K562 (cell line): ENCODE results near the gene ZNF785. TPM values are rescaled to one million over a fixed set of nuclear protein-coding genes. Genes with fewer than 3 reads are reported as not detected.

ENCODE experiments used
- ATAC-seq: fragments of 200-7000 bp; cut with Tn5 transposase; 3 replicates; pipeline ENCODE4 v1.9.1; 2020; ENCODE audit warnings: moderate library complexity
- BruUV-seq: library from RNA; stranded (reverse); fragments of 400-500 nt; replicated peaks from 2 replicates; lab custom pipeline; 2021; lab: Mats Ljungman, UMichigan
- CTCF ChIA-PET: fragments of 300-600 bp; formaldehyde crosslinking; extraction: SDS; loops from one replicate; lab custom pipeline; 2021; ENCODE audit warnings: low intra/inter-chr PET ratio; lab: Yijun Ruan, JAX
- POLR2A ChIA-PET: fragments of 300-600, 350-650 bp; sonication (Branson Sonifier 250); formaldehyde crosslinking; extraction: SDS; loops from one replicate; lab custom pipeline; 2021; ENCODE audit warnings: antibody characterized with exemption, inconsistent platforms; lab: Yijun Ruan, JAX
- DNase-seq, 4 experiments: peaks; one replicate each; pipeline versions ENCODE4 v3.0.0 to v3.0.0-alpha.2; 2011 to 2018; ENCODE audit warnings: low spot score in 3 of 4, mixed read lengths in 3 of 4; ENCODE audit errors: extremely low read depth in 1 of 4
- FAIRE-seq: peaks from 2 replicates; lab custom pipeline; 2011; peaks lifted over from hg19 to GRCh38; lab: Jason Lieb, UNC
- H2AFZ ChIP-seq: 2 replicates; pipeline ENCODE4 v1.6.0; 2011; ENCODE audit warnings: low read depth, low read length, control low read depth, inconsistent platforms
- H3K27ac ChIP-seq: fragments of 200-600 bp; 3 replicates; pipeline ENCODE4 v1.8.0; 2011; ENCODE audit warnings: low read depth, mild to moderate bottlenecking, control low read depth, inconsistent platforms, low read length, moderate library complexity, mixed read lengths; ENCODE audit errors: extremely low read depth
- H3K27me3 ChIP-seq, 2 experiments: fragments of 300-600 bp in 1 of 2; 2 replicates in 1 of 2; 3 replicates in 1 of 2; pipeline versions ENCODE4 v1.6.0 to v1.8.0; 2011; ENCODE audit warnings: inconsistent platforms in 2 of 2, low read length in 2 of 2, mild to moderate bottlenecking in 1 of 2, mixed read lengths in 1 of 2, moderate library complexity in 1 of 2; ENCODE audit not compliant: control insufficient read depth in 2 of 2, insufficient read depth in 2 of 2
- H3K36me3 ChIP-seq: fragments of 300-600 bp; 3 replicates; pipeline ENCODE4 v1.8.0; 2011; ENCODE audit warnings: mild to moderate bottlenecking, low read length, inconsistent platforms; ENCODE audit not compliant: control insufficient read depth, insufficient read depth
- H3K4me1 ChIP-seq, 2 experiments: fragments of 200-600 bp in 1 of 2; replicated peaks in 1 of 2; 2 replicates in 1 of 2; 3 replicates in 1 of 2; pipeline versions ENCODE4 v1.5.1 to v1.8.0; 2011; ENCODE audit warnings: inconsistent platforms in 2 of 2, low read length in 2 of 2, mild to moderate bottlenecking in 1 of 2, mixed read lengths in 1 of 2, moderate library complexity in 1 of 2; ENCODE audit not compliant: control insufficient read depth in 2 of 2, insufficient read depth in 2 of 2
- H3K4me2 ChIP-seq: 2 replicates; pipeline ENCODE4 v1.6.1; 2011; ENCODE audit warnings: low read length, control low read depth, inconsistent platforms, mixed read lengths; ENCODE audit not compliant: insufficient read depth
- H3K4me3 ChIP-seq: fragments of 200-600 bp; sonication (generic), shearing (Covaris generic); 2 replicates; pipeline ENCODE4 v1.5.1; 2016; ENCODE audit warnings: control low read depth, inconsistent platforms
- H3K79me2 ChIP-seq: fragments of 200-600 bp; 3 replicates; pipeline ENCODE4 v1.8.0; 2011; ENCODE audit warnings: low read length, inconsistent platforms; ENCODE audit not compliant: control insufficient read depth, insufficient read depth
- H3K9ac ChIP-seq, 2 experiments: 2 replicates each; pipeline versions ENCODE4 v1.6.0 to v1.6.1; 2011; ENCODE audit warnings: low read depth in 2 of 2, low read length in 2 of 2, control low read depth in 1 of 2, inconsistent platforms in 1 of 2, mild to moderate bottlenecking in 1 of 2, mixed read lengths in 1 of 2; ENCODE audit not compliant: insufficient read depth in 1 of 2
- H3K9me1 ChIP-seq: one replicate; pipeline ENCODE4 v1.6.0; 2011; ENCODE audit warnings: inconsistent platforms, mild to moderate bottlenecking, low read length, moderate library complexity; ENCODE audit not compliant: control insufficient read depth, insufficient read depth
- H3K9me3 ChIP-seq: replicated peaks from 2 replicates; pipeline ENCODE4 v1.5.1; 2011; ENCODE audit warnings: low read depth, low read length, inconsistent platforms; ENCODE audit not compliant: control insufficient read depth, insufficient read depth
- H4K20me1 ChIP-seq: replicated peaks from 2 replicates; pipeline ENCODE4 v1.6.1; 2011; ENCODE audit warnings: low read length, inconsistent platforms, mixed read lengths; ENCODE audit not compliant: control insufficient read depth, insufficient read depth
- BRCA1 ChIP-seq, 2 experiments: fragments of 450-650 bp in 1 of 2; sonication (generic) in 1 of 2; formaldehyde crosslinking in 1 of 2; IDR thresholded peaks; 2 replicates each; pipeline versions ENCODE4 v1.5.0 to v1.6.1; 2017 to 2020; ENCODE audit warnings: mild to moderate bottlenecking in 1 of 2, missing genetic modification reagents in 1 of 2
- CREB3 ChIP-seq: fragments of 450-650 bp; conservative IDR thresholded peaks from 2 replicates; pipeline ENCODE4 v1.6.1; 2016; ENCODE audit warnings: missing genetic modification characterization, low read depth, mild to moderate bottlenecking, missing compliant biosample characterization, moderate library complexity
- ESRRA ChIP-seq: fragments of 450-650 bp; IDR thresholded peaks from 2 replicates; pipeline ENCODE4 v1.6.1; 2014; ENCODE audit warnings: low read depth, mild to moderate bottlenecking, moderate library complexity, borderline replicate concordance
- KDM4B ChIP-seq, 2 experiments: fragments of 450-650 bp in 1 of 2; sonication (generic) in 1 of 2; IDR thresholded peaks; 2 replicates each; pipeline ENCODE4 v1.6.1; 2016 to 2017; ENCODE audit warnings: borderline replicate concordance in 2 of 2, antibody characterized with exemption in 1 of 2, low read depth in 1 of 2, mild to moderate bottlenecking in 1 of 2
- NFE2 ChIP-seq: IDR thresholded peaks from 2 replicates; pipeline ENCODE4 v1.6.1; 2014; ENCODE audit warnings: antibody characterized with exemption, low read depth
- POLR2G ChIP-seq: fragments of 200-400 bp; formaldehyde crosslinking; IDR thresholded peaks from 2 replicates; pipeline ENCODE4 v1.6.1; 2017; ENCODE audit warnings: low read depth, mild to moderate bottlenecking, antibody characterized with exemption, low read length, moderate library complexity
- RAD51 ChIP-seq: fragments of 450-650 bp; IDR thresholded peaks from 2 replicates; pipeline ENCODE4 v1.7.1; 2016; ENCODE audit warnings: low read depth, mild to moderate bottlenecking, borderline replicate concordance
- RBFOX2 ChIP-seq: fragments of 200-400 bp; formaldehyde crosslinking; IDR thresholded peaks from 2 replicates; pipeline ENCODE4 v1.6.1; 2017; ENCODE audit warnings: low read depth, mild to moderate bottlenecking, low read length, moderate library complexity
- SAFB ChIP-seq: fragments of 200-400 bp; formaldehyde crosslinking; IDR thresholded peaks from 2 replicates; pipeline ENCODE4 v1.6.1; 2017; ENCODE audit warnings: low read depth, low read length, borderline replicate concordance
- TFAP4 ChIP-seq: sonication (generic); formaldehyde crosslinking; IDR thresholded peaks from 2 replicates; pipeline ENCODE4 v1.8.0; 2022; ENCODE audit warnings: missing genetic modification reagents, mild to moderate bottlenecking, moderate library complexity, borderline replicate concordance
- ZBED1 ChIP-seq: IDR thresholded peaks from 2 replicates; pipeline ENCODE4 v1.6.1; 2014
- ZBTB33 ChIP-seq: sonication (generic); formaldehyde crosslinking; IDR thresholded peaks from 2 replicates; pipeline ENCODE4 v1.8.1; 2023; ENCODE audit warnings: mild to moderate bottlenecking, missing genetic modification reagents
- ZBTB7A ChIP-seq: IDR thresholded peaks from 2 replicates; pipeline ENCODE4 v1.6.1; 2011; ENCODE audit warnings: low read depth, mild to moderate bottlenecking, low read length, moderate library complexity, borderline replicate concordance; ENCODE audit not compliant: control insufficient read depth
- ZFPM2 ChIP-seq: fragments of 250-450 bp; sonication (Bioruptor Pico); IDR thresholded peaks from 2 replicates; pipeline ENCODE4 v1.5.1; 2022; ENCODE audit warnings: mild to moderate bottlenecking
- ZNF696 ChIP-seq: fragments of 250-450 bp; sonication (Bioruptor Pico); conservative IDR thresholded peaks from 2 replicates; pipeline ENCODE4 v1.4.0; 2020; ENCODE audit warnings: mild to moderate bottlenecking, moderate library complexity
- WGBS: fragments of 100-300 bp; shearing (Covaris generic); methylation state at CpG from one replicate; pipeline ENCODE4 v1.1.6; 2016; ENCODE audit warnings: low coverage, mixed read lengths; ENCODE audit not compliant: insufficient coverage; ENCODE audit errors: missing lambda C conversion rate; 5-methylcytosine and 5-hydroxymethylcytosine counted together
- in situ Hi-C: fragments of 300-500 bp; cut with MboI; formaldehyde crosslinking; loops from 4 replicates; pipeline ENCODE4 v1.15.0; 2018; ENCODE audit warnings: inconsistent platforms, mixed read lengths
- intact Hi-C: fragments of 100-400 bp; cut with micrococcal nuclease; formaldehyde crosslinking; loops from 2 replicates; pipeline ENCODE4 v1.14.2; 2022
- polyA plus RNA-seq, 8 experiments: library from polyadenylated mRNA; depleted of rRNA in 4 of 8; stranded (reverse) in 5 of 8; unstranded in 3 of 8; fragments of >200 nt; fragmentation: Nextera tagmentation in 2 of 8; fragmentation: Illumina TruSeq in 1 of 8; extraction: Ambion mirVana in 2 of 8; extraction: Trizol in 1 of 8; gene quantifications; 2 replicates each; pipeline versions ENCODE4 v1.2.1 to v1.2.3, GENCODE V29; 2011 to 2014; ENCODE audit warnings: inconsistent platforms in 1 of 8, missing spikeins in 1 of 8
- total RNA-seq, 7 experiments: library from RNA; depleted of rRNA in 6 of 7; stranded (reverse); fragments of >200 nt in 6 of 7; fragmentation: Illumina TruSeq in 2 of 7; extraction: Trizol in 2 of 7; gene quantifications; 2 replicates each; pipeline versions ENCODE4 v1.2.1 to v1.2.3, GENCODE V29; 2011 to 2021; ENCODE audit warnings: low replicate concordance in 1 of 7

Gene ZNF785
- total and polyA plus RNA-seq, 9 of the 15 experiments (the other 6 are each of a cell fraction or from before 2014, with no cell fraction given): 0.64 to 11.0 (median 6.4) TPM

GRCh38 chr16:30585022-30585399 lies 486 bp downstream of the ZNF785 start (continued):
- TF ChIP-seq TFAP4 (no peak), ZFPM2 (no peak), ZBED1 (no peak), KDM4B (IDR thresholded peaks at IDR 0.05; ENCODE audit: borderline replicate concordance in 2 of 2, low read depth in 1 of 2) (0 out of 4 replicates have a peak, but pooled peaks of 1 of the 2 experiments have one; percentile 48), ZBTB7A (peak; percentile 22; the same call in 1 of the 2 replicates)

DNA sequence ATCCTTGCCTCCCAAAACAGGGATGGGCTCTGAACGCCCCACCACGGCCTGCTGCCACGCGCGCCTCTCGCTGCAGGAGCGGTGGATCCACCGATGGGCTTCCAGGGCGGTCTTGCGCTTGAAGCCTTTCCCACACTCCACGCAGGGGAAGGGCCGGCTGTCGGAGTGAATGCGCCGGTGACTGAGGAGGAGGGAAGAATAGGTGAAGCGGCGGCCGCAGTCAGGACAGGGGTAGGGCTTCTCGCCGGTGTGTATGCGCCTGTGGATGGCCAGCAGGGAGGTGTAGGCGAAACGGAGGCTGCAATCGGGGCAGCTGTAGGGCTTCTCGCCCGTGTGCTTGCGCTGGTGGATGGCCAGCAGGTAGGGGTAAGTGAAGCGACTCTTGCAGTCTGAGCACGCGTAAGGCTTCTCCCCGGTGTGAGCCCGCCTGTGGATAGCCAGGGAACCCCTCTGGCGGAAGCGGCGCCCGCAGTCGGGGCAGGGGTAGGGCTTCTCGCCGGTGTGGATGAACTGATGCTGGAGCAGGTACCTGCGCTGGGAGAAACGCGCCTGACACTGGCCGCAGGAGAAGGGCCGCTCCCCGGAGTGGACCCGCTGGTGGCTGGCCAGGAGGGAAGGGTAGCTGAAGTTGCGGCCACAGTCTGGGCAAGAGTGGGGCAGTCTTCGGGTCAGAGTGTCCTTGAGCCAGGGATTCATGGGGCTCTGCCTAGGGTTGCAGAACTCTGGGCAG lies 2.7 kb downstream of the ZNF785 start:
- Histone ChIP-seq H3K9ac (peak overlapping the region in 1 of 2 experiments; percentile 14; a peak in 2 of 4 replicates), H2AFZ (no peak overlapping the region), H3K27me3 (no peaks in the 10 kb centered on the region), H3K9me1 (no peaks in the 10 kb centered on the region), H3K4me1 (peaks cover 9 to 36% of the 10 kb centered on the region in 2 experiments; a peak in 4 of 5 replicates), H3K36me3 (peaks cover 63% of the 10 kb centered on the region), H3K4me3 (no peak overlapping the region), H3K79me2 (peaks cover 62% of the 10 kb centered on the region), H3K27ac (no peak overlapping the region), H3K4me2 (no peak overlapping the region), H3K9me3 (no peaks in the 10 kb centered on the region), H4K20me1 (no peaks in the 10 kb centered on the region)
- DNase-seq: no peak
- FAIRE-seq: no peak
- CTCF ChIA-PET: no interaction called here
- POLR2A ChIA-PET: interaction anchor here (0.7 to 4.2 kb wide), 4 partner anchors 8 to 86 kb away, joined by 3 to 28 read pairs (median 3); partner anchors contain the start of gene ZNF688
- ATAC-seq: no peak
- WGBS: 96% methylated on average over 33 of the region's 48 CpGs
- intact Hi-C loops: no loop called here
- no TSS peak for BruUV-seq
- in situ Hi-C loops: no loop called here
- TF ChIP-seq ZBED1 (no peak), ESRRA (no peak), CREB3 (tag) (no peak), SAFB (no peak), RBFOX2 (peak; percentile 55), ZNF696 (CRISPR knock-in tag) (no peak), NFE2 (no peak), POLR2G (peak; percentile 65), ZBTB33 (CRISPR knock-in tag) (peak; percentile 73), RAD51 (no peak), BRCA1 (IDR thresholded peaks at IDR 0.05) (no peak), BRCA1 (CRISPR knock-in tag; IDR thresholded peaks at IDR 0.05) (no peak)
